ENCODE results near the gene ATF7. TPM values are rescaled to one million over a fixed set of nuclear protein-coding genes. Genes with fewer than 3 reads are reported as not detected.
"Not testable (repeated sequence)": the region's sequence is repeated elsewhere in the genome, so short reads cannot be mapped to it uniquely, and the experiment has no call there.

The ATF7 gene
- total RNA-seq: 10.5 and 12.1 TPM in 2 replicates

DNA sequence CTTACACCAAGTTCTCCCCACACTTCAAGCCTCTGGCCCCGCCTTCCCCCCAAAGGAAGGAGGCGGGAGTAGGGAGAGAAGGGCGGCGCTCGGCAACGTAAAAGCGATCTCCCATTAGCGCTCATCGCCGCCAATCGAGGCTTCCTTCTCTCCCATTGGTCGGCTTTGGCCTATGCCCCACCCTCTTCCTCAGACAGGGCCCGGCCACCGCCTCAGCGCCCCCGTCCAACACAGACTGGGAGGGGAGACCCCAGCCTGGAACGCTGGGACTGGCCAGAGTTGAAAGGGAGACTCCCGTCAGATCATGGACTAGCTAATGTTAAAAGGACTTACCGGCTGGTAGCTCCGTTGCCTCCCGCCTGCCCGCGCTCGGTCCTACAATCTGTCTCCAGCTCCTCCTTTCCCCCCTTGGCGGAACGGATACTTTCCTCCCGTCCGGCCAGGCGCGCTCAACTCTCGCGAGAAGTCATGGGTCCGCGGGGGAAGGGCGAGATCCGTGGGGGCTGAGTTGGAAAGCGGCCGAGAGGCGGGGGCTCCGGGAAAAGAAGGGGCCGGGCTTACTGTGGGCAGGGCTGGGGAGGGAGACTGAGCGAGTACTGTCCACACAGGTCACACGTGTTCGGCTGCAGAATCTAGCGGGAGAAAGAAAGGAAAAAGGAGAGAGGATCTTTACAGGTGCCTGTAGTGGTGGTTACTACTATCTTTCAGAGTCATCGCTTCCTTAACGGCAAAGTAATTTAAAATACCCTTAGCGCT, at the start of gene ATF7:
Gene ATF7 (minus strand): TSS at position 437 of the 756 bp plus-strand sequence. CDS start 25,382 bp downstream, outside the sequence.
- DNase-seq (ENCODE audit: low read depth, low spot score): peak; percentile 95

DNA sequence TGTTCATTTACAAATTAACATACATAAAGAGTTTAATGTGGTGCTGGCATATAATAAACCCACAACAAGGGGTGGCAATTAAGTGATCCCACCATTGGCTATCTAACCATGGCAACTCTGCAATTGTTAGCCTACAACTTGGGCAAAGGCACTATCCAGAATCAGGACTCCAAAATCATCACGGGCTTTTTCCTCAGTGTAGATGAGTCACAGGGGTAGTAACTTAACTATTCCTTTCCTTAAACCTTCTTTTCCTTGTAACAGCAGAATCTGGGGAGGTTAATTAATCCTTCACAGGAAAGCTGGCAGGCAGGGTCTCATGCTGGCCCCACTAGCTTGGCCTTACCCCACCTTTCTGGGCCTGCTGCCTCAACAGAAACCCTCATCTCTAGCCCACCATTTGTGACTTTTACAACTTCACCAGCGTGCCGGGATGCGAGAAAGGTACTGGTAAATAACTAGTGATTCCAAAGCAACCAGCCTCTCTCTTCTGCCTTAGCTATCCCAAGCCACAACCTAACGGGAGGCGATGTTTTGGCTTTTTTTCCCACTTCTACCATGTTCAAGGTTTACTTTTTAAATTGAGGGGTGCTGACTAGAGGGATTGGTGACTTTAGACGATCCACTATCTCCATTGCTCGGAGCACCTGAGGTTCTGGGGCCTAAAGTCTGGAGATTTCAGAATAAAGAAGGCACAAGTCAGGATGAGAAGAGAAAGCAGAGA, 49.0 kb upstream of the ATF7 start:
- no peak for DNase-seq (ENCODE audit: low read depth, low spot score)

DNA sequence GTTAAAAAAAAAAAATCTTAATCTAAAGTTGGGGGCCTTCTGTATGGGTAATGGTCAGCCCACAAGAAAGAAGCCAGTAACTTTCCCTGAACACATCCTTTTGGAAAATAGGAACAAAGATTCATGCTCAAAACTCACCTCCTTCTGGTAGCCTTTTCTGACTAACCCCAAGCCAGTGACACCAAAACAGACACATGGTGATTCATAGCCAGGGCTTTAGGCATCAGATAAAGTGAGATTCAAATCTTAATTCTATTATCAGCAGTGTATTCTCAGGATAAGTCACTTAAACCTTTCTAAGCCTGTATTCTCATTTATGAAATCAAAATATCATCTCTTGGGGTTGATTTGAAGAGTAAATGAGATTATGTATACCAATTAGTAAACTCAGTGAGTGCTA, 44.8 kb upstream of the ATF7 start:
- DNase-seq (ENCODE audit: low read depth, low spot score): no peak

DNA sequence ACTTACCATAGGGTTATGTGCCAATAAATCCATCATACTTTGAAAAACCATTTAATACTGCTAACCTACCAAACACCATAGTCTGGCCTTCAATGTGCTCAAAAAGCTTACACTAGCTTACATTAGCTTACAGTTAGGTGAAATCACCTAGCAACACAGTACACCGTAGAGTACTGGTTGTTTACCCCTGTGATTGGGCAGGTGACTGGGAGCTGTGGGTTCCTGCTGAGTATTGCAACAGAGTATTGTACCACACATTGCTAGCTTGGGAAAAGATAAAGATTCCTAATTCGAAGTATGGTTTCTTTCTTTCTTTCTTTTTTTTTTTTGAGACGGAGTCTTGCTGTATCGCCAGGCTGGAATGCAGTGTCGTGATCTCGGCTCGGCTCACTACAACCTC, 44.1 kb upstream of the ATF7 start:
- DNase-seq (ENCODE audit: low read depth, low spot score): no peak

DNA sequence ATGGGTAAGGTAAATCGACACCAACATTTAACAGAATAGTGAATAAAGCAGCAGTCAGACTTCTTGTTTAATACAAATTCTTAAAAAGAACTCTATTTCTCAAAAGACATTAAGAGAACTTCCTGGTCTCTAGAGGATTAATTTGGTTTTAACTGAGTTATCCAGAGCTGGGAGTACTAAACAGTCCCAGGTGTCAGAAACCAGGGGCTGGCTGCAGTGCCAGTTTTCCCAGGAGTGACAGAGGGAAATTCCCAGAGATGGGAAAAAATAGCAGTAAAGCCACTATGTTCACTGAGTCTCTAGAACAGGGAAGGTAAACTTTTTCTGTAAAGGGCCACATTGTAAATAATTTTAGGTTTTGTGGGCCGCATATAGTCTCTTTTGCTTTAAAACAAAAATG, 40.9 kb upstream of the ATF7 start:
- no peak for DNase-seq (ENCODE audit: low read depth, low spot score)

DNA sequence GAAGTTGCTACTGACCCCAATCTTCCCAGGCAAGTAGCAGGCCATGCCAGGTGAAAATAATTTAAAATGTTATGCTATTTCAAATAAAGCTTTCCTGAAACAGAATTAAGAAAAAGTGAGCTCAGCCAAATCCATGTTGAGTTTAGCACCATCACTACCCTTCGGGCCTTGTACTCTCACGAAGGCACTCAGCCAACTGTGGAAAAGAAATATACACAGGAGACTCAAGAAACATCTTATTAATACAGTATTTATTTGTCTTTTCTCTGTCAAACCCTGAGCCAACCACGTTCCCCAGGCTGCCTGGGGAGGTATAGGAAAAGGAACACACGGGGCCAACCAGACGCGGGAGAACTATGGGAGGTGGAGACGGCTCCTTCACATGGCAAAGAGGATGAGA, 38.8 kb upstream of the ATF7 start:
- no peak for DNase-seq (ENCODE audit: low read depth, low spot score)

DNA sequence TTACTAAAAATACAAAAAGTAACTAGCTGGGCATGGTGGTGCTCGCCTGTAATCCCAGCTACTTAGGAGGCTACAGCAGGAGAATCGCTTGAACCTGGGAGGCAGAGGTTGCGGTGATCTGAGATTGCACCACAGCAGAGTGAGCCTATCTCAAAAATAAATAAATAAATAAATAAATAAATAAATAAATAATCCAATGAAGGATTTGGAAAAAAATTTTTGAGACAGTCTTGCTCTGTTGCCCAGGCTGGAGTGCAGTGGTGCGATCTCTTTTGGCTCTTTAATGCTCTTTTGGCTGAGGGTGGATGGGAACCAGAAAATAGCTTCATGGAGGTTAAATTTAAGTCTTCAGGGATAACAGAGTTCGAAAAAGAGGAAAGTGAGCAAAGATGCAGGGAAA, 38.0 kb upstream of the ATF7 start:
- DNase-seq (ENCODE audit: low read depth, low spot score): no peak

DNA sequence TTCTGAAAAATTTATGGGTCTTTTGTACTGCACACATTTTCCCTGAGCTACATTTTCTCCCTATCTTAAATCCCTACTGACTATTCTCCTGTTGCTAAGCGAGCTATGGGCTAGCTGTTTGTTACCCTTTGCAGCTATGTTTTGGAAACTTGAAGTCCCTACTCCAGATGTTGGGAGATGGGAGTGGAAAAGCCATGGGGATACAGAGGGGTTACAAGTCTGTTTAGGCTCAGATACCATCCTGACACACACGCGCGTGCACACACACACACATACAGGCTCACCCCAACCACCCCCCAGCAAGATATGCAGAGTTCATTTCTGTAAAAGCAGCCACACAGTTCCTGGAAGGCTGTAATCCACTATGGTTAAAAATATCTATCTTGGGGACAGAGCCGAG, 33.9 kb upstream of the ATF7 start:
- no peak for DNase-seq (ENCODE audit: low read depth, low spot score)

DNA sequence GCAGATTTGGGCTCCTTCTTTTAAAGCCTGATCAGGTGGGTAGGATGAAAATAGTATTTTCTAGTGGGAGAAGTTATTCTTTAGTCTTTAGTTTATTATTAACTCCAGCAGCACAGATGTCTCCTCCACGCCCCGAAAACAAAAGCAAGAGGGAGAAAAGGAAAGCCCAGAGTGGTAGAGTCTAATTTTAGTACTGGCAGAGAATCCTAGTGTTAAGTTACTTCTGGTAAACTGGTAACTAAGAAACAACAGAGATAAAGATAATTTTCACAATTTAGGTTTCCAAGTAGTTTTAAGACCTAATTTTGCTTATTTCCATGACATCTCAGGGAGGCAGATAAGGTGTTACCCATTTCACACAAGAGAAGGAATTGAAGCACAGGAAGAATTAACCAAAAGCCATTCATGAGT, 33.4 kb upstream of the ATF7 start:
- DNase-seq (ENCODE audit: low read depth, low spot score): no peak

DNA sequence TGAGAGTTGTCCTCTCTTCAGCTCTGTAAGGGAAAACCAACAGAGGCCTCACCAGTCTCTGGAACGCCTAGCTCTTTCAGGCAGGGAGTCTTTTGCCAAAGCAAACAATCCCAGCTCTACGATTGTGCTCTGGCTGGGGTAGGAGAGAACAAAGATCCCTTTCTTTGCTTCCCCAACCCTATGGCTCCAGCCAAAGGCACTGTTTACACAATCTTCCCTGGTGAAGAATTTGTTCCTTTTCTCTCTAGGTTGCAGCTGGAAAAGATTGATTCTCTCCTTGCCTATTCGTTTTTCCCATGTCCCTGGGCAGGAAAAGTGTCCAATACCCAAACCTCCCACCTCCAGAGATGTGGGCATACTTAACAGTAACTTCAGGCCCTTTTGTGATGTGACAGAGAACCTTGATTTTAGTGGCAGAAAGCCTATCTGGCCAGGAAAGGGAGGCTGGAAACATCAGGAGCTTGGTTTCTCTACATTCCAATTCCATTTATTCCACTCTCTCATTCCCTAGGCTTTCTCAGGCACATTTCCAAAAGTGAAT, 32.9 kb upstream of the ATF7 start:
- peak; percentile 45 for DNase-seq (ENCODE audit: low read depth, low spot score)

DNA sequence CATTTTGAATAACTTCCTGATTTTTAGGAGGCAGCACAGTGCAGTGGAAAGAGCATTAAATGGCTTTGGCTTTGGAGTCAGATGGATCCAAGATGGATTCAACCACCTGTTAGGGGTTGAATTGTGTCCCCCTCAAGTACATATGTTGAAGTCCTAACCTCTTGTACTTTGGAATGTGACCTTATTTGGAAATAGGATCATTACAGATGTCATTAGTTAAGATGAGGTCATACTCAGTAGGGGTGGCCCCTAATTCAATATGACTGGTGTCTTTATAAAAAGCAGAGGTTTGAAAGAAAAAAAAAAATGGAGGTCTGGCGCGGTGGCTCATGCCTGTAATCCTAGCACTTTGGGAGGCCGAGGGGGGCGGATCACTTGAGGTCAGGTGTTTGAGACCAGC, 30.9 kb upstream of the ATF7 start:
- DNase-seq (ENCODE audit: low read depth, low spot score): no peak

DNA sequence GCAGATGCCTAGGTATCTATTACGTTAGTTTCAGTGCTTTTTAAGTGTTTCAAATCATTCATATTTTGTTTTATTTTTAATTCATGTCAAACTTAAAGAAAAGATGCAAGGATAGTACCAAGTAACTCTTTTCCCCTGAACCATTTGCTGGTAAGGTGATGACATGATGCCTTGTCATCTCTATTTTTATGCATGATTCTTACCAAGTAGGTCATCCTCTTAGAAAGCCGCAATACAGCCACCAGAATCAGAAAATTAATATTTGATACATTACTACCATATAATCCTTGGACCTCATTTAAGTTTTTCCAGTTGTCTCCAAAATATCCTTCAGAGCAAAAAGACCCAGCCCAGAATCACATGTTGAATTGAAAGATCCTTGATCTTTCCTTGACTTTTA, 27.4 kb upstream of the ATF7 start:
- DNase-seq (ENCODE audit: low read depth, low spot score): no peak

DNA sequence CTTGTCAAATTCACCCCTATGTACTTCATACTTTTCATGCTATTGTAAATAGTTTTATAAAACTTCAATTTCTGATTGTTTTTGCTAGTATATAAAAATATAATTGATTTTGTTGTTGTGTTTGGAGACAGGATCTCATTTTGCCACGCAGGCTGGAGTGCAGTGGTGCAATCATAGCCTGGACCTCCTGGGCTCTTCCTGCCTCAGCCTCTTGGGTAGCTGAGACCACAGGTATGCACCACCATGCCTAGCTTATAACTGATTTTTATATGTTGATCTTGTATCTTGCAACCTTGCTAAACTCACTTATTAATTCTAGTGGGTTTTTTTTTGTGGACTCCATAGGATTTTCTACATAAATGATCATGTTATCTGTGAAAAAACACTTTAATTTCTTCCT, 26.2 kb upstream of the ATF7 start:
- no peak for DNase-seq (ENCODE audit: low read depth, low spot score)

DNA sequence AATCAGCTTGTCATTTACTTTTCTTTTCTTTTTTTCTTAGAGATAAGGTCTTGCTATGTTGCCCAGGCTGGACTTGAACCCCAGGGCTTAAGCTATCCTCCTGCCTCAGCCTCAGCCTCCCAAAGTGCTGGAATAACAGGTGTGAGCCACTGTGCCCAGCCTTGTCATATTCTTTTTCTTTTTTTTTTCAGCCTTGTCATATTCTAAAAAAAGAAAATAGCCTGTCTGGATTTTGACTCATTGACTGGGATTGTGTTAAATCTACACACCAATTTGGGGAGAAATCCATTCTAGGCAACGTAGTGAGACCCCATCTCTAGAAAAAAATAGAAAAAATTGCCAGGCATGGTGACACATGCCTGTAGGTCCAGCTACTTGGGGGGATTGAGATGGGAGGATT, 25.6 kb upstream of the ATF7 start:
- DNase-seq (ENCODE audit: low read depth, low spot score): no peak

DNA sequence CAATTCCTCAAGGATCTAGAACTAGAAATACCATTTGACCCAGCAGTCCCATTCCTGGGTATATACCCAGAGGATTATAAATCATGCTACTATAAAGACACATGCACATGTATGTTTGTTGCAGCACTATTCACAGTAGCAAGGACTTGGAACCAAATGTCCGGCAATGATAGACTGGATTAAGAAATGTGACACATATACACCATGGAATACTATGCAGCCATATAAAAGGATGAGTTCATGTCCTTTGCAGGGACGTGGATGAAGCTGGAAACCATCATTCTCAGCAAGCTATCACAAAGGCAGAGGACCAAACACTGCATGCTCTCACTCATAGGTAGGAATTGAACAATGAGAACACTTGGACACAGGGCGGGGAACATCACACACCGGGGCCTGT, 20.1 kb upstream of the ATF7 start:
- DNase-seq (ENCODE audit: low read depth, low spot score): not testable (repeated sequence)

DNA sequence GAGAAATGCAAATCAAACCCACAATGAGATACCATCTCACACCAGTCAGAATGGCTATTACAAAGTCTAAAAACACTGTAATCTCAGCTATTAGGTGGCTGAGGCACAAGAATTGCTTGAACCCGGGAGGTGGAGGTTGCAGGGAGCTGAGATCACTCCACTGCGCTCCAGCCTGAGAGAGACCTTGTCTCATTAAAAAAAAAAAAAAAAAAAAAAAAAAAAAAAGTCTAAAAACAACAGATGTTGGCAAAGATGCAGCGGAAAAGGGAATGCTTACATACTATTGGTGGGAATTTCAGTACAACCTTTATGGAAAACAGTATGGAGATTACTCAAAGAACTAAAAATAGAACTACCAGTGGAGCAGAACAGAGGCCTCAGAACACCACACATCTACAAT, 19.0 kb upstream of the ATF7 start:
- DNase-seq (ENCODE audit: low read depth, low spot score): no peak

DNA sequence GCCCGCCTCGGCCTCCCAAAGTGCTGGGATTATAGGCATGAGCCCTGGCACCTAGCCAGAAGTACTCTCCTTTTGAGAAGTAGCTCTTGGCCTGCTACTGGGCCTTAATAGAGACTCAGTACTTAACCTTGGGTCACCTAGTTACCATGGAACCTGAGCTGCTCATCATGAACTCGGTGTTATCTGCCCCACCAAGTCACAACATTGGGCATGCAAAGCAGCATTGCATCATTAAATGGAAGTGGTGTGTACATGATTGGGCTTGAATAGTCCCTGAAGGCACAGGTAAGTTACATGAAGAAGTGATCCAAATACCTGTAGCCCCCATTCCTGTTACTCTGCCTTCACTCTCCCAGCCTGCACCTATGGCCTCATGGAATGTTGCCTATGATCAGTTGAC, 18.0 kb upstream of the ATF7 start:
- no peak for DNase-seq (ENCODE audit: low read depth, low spot score)

DNA sequence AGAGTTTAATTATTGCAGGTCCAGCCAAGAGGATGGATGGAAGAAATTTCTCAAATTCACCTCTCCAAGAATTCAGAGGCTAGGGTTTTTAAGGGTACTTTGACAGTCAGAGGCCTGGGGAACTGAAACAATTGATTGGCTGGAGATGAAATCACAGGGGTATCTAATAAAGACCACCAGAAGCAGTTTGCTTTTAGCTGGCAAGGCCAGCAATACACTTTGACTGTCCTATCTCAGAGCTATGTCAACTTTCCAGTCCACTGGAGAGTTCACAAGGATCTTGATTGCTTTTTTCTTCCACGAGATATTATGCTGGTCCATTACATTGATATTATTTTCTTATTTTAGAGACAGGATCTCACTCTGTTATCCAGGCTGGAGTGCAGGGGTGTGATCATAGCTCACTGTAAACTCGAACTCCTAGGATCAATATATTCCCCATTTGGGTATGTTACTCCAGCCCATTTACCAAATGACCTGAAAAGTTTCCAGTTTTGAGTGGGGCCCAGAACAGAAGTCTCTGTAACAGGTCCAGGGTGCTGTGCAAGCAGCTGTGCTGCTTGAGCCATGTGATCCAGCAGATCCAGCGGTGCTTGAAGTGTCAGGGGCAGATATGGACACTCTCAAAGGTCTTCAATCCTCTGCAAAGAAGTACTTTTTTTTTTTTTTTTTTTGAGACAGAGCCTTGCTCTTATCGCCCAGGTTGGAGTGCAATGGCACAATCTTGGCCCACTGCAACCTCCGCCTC, 17.2 kb upstream of the ATF7 start:
- DNase-seq (ENCODE audit: low read depth, low spot score): no peak

DNA sequence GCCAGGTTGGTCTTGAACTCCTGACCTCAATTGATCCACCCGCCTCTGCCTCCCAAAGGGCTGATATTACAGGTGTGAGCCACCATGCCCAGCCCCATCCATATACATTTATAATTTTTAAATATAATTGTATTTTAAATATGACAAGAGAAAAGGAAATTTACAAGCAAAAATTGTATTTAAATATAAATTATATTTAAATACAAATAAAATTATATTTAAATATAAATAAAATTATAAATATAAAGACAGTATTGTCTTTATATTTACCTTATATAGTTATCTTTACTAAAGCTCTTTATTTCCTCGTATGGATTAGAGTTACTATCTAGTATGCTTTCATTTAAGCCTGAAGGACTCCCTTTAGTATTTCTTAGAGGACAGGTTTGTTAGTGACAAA, 11.9 kb upstream of the ATF7 start:
- DNase-seq (ENCODE audit: low read depth, low spot score): no peak

DNA sequence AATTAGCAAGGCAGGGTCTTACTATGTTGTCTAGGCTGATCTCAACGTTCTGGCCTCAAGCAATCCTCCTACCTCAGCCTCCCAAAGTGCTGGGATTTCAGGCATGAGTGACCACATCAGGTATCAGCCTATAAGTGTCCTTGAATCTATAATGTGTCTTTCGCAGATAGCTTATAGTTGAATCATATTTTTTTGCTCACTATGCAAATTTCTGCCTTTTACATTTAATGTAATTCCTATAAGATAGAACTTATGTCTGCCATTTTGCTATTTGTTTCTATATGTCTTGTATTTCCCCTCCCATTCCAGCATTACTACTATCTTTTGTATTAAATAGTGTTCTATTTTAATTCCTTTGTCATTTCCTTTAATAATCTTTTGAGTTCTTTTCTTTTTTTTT, 10.5 kb upstream of the ATF7 start:
- no peak for DNase-seq (ENCODE audit: low read depth, low spot score)

DNA sequence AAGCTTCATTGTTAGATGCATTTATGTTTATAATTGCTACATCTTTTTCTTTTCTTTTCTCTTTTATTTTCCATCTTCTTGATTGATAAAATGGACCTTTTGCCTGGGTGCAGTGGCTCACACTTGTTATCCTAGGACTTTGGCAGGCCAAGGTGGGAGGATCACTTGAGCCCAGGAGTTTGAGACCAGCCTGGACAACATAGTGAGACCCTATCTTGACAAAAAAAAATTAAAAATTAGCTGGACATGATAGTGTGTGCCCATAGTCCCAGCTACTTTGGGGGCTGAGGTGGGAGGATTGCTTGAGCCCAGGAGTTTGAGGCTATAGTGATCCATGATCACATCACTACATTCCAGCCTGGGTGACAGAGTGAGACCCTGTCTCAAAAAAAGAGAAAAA, 9.5 kb upstream of the ATF7 start:
- DNase-seq (ENCODE audit: low read depth, low spot score): not testable (repeated sequence)

DNA sequence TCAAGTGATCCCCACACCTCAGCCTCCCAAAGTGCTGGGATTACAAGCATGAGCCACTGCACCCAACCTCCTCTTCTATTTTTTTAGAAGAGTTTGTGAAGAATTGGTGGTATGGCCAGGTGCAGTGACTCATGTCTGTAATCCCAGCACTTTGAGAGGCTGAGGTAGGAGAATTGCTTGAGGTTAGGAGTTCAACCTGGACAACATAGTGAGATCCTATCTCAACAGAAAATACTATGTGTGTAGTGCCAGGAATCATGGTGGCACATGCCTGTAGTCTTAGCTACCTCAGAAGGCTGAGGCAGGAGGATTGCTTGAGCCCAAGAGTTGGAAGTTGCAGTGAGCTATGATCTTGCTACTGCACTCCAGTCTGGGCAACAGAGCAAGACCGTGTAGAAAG, 5.5 kb upstream of the ATF7 start:
- DNase-seq (ENCODE audit: low read depth, low spot score): no peak

All from pulmonary artery endothelial cell (primary cell).